Activated CD8-positive, alpha-beta memory T cell treated with anti-CD3 and anti-CD28 coated beads for 24 hours (primary cell): ENCODE measurements around the gene MRPL37.
"Not testable (repeated sequence)": the region's sequence is repeated elsewhere in the genome, so short reads cannot be mapped to it uniquely, and the experiment has no call there.

Experiments
- DNase-seq: peaks from one replicate; pipeline ENCODE4 v3.0.0-alpha.2; 2020

The MRPL37 gene

GRCh38 chr1:54220004-54220811, 20.2 kb downstream of the MRPL37 start:
- no peak for DNase-seq

GRCh38 chr1:54221113-54221834, 21.3 kb downstream of the MRPL37 start:
- DNase-seq: no peak

GRCh38 chr1:54221867-54222484, 22.0 kb downstream of the MRPL37 start:
- DNase-seq: no peak

- DNase-seq: no peak
Observed at GRCh38 chr1:54222711-54223110, 22.7 kb downstream of the MRPL37 start.

GRCh38 chr1:54223441-54224202, 23.7 kb downstream of the MRPL37 start:
- DNase-seq: no peak

GRCh38 chr1:54224233-54224632, 24.3 kb downstream of the MRPL37 start:
- no peak for DNase-seq

- no peak for DNase-seq
Observed at GRCh38 chr1:54225378-54225777, 25.4 kb downstream of the MRPL37 start.

- DNase-seq: no peak
Observed at GRCh38 chr1:54225986-54226559, 26.1 kb downstream of the MRPL37 start.

- no peak for DNase-seq
Observed at GRCh38 chr1:54227091-54227602, 27.2 kb downstream of the MRPL37 start.

- no peak for DNase-seq
Observed at GRCh38 chr1:54227891-54228310, 27.9 kb downstream of the MRPL37 start.

- DNase-seq: no peak
Observed at GRCh38 chr1:54228638-54229079, 28.7 kb downstream of the MRPL37 start.

- no peak for DNase-seq
Observed at GRCh38 chr1:54229281-54229891, 29.4 kb downstream of the MRPL37 start.

GRCh38 chr1:54230507-54231339, 30.8 kb downstream of the MRPL37 start:
- DNase-seq: no peak

- DNase-seq: not testable (repeated sequence)
Observed at GRCh38 chr1:54233196-54233595, 33.2 kb downstream of the MRPL37 start.

- no peak for DNase-seq
Observed at GRCh38 chr1:54234284-54234683, 34.3 kb downstream of the MRPL37 start.

- no peak for DNase-seq
Observed at GRCh38 chr1:54237586-54237985, 37.6 kb downstream of the MRPL37 start.

- no peak for DNase-seq
Observed at GRCh38 chr1:54238353-54239034, 38.5 kb downstream of the MRPL37 start.

GRCh38 chr1:54239035-54239383, 39.0 kb downstream of the MRPL37 start:
- no peak for DNase-seq

- DNase-seq: no peak
Observed at GRCh38 chr1:54239631-54240031, 39.7 kb downstream of the MRPL37 start.

GRCh38 chr1:54240741-54241335, 40.9 kb downstream of the MRPL37 start:
- DNase-seq: no peak
